Measurements from ENCODE around the gene SATB2.

DNA sequence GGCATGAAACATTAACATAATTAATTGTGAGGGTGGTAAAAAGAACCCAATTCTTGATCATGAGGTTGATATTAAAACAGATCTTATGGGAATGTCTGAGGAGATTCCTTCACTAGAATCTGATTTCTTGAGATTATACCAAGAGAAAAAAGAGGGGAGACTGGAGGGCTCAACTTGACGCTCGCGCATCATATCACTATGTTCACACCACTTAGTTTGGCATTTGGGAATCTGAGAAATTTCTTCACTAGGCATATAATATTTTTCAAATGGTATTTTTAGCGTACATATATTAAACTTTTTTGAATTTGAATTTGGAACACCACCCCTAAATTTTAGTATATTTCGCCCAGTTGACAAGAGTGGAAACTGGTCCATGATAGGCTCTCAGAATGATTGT, 140.1 kb downstream of the SATB2 start:
- TF ChIP-seq, protein P1, sequence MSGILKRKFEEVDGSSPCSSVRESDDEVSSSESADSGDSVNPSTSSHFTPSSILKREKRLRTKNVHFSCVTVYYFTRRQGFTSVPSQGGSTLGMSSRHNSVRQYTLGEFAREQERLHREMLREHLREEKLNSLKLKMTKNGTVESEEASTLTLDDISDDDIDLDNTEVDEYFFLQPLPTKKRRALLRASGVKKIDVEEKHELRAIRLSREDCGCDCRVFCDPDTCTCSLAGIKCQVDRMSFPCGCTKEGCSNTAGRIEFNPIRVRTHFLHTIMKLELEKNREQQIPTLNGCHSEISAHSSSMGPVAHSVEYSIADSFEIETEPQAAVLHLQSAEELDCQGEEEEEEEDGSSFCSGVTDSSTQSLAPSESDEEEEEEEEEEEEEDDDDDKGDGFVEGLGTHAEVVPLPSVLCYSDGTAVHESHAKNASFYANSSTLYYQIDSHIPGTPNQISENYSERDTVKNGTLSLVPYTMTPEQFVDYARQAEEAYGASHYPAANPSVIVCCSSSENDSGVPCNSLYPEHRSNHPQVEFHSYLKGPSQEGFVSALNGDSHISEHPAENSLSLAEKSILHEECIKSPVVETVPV (CRISPR knock-in tag; IDR thresholded peaks at IDR 0.05): no peak
- TF ChIP-seq PATZ1 (CRISPR knock-in tag; IDR thresholded peaks at IDR 0.05; ENCODE audit: borderline replicate concordance) (no peak), TOX (CRISPR knock-in tag; IDR thresholded peaks at IDR 0.05; ENCODE audit: borderline replicate concordance) (no peak), ZFP3 (CRISPR knock-in tag; IDR thresholded peaks at IDR 0.05) (no peak), ZNF70 (CRISPR knock-in tag; IDR thresholded peaks at IDR 0.05) (no peak), ZNF565 (CRISPR knock-in tag; conservative IDR thresholded peaks at IDR 0.05; ENCODE audit: low read depth) (no peak)

Data from SK-N-SH treated with all-trans-retinoic acid at 6 μM for 48 hours (cell line).